Epithelial cell of prostate (primary cell): ENCODE data around the gene PBX4.

ENCODE experiments used
- DNase-seq: peaks from one replicate; pipeline ENCODE4 v3.0.0-alpha.2; 2011; ENCODE audit warnings: low read depth, low spot score
- H3K27ac ChIP-seq: fragments of 450-650 bp; 2 replicates; pipeline ENCODE4 v1.5.1; 2017; ENCODE audit warnings: mild to moderate bottlenecking

PBX4 gene

DNA sequence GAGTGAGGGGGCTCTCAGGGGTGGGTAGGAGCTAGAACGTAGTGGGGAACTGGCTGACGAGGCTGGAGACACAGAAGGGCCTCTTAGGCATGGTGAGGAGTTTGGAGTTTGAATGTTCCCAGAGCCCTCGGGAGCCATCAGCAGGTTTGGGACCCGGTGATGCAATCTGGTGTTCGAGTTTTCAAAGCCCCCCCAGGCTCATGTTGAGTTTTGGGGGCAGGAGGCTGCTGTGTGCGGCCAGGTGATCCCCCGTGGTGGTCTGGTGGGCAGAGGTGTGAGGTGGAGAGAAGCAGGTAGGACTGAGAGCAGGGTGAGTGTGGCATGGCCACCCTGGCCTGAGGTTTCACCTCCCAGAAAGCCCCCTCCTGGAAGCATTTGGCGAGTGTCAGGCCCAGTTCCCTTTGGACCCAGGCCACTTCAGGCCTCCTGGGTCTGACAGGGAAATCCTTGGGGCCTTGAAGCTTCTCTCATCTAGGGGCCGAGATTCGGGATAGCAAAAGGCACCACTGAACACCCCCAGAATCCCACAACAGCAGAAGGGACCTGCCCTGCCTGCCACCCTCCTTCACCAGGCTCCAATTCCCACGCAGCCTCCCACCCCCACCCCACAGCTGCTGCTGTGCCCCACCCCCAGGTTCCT is 88.6 kb downstream of the PBX4 start:
- DNase-seq: no peak

DNA sequence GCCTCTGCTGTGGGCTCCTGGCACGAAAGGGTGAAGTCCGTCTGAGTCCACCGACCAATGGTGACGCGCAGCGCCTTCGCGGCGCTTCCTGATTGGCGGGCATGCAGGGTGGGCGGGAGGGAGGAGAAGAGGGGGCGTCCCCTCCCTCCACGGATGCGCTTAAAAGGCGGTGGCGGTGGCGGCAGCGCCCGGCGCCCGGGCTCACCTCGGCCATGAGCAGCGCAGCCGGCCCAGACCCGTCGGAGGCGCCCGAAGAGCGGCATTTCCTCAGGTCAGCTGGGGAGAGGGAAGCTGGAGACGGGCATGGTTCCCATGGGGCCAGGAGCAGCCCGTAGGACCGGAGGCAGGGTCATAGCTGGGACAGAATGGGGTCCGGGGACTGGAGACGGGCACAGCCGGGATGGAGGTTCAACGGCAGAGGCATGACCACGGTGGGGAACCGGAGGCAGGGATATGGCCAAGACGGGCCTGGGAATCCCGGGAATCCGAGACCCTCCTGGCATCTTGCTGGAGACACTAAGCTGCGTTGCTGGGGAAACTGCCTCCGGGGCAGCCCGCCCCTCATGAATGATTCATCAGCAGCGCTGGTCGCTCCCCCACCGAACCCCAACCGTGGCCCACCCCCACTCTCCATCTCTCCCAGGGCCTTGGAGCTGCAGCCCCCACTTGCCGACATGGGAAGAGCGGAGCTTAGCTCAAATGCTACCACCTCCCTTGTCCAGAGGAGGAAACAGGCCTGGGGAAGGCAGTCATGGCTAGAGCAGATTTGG is 89.6 kb downstream of the PBX4 start, which contains the start of gene YJEFN3:
Gene YJEFN3 (plus strand): TSS at position 191 of the 770 bp plus-strand sequence. CDS start 22 bp downstream, at position 213.
- DNase-seq: no peak
- no peak within 1 kb of the TSS for H3K27ac ChIP-seq

More for the DNA sequence above, 88.6 kb downstream of the PBX4 start:
- H3K27ac ChIP-seq: no peak overlapping the region

DNA sequence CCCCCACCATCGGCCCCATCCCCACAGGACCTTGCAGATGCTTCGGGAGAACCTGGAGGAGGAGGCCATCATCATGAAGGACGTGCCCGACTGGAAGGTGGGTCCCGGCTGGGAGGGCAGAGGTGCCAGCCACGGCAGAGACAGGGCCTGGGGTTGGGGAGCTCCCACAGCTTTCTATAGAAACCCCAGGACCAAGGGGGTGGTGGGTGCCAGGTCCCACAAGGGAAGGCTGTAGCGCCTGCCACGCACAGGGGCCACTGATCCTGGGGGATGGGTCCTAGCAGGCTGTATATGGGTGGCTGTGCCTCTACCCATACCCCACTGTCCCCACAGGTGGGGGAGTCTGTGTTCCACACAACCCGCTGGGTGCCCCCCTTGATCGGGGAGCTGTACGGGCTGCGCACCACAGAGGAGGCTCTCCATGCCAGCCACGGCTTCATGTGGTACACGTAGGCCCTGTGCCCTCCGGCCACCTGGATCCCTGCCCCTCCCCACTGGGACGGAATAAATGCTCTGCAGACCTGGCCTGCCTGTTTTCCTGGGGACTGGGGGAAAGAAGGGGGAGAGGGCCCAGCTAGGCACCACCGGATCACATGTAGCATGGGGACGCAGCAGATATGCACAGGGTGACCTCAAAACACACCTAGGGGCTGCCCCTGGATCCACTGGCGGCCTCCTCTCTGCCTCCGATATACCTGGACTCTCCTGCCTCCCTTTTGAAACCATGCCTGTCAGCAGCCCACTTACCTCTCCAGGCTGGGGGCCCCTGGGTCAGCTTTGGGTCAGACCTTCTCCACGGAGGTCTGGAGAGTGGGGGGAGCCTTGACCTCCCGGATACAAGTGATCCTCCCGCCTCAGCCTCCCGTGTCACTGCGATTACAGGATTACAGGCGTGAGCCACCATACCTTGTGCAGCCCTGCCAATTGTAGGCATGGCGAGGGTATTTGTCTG is 90.5 kb downstream of the PBX4 start:
- DNase-seq: no peak
- no peak overlapping the region for H3K27ac ChIP-seq

DNA sequence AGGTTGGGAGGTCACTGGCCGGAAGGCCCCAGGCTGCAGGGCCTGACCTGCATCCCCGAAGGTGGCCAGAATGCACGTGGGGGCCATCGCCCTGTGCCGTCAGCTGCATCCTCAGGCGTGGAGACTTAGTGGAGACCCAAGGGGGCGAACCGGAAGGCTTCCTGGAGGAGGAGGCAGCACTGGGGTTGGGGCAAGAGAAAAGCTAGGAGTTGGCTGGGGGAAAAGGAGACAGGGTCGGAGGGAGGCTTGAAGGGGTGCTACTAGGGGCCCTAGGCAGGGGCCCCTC is 91.2 kb downstream of the PBX4 start:
- no peak for DNase-seq
- no peak overlapping the region for H3K27ac ChIP-seq

DNA sequence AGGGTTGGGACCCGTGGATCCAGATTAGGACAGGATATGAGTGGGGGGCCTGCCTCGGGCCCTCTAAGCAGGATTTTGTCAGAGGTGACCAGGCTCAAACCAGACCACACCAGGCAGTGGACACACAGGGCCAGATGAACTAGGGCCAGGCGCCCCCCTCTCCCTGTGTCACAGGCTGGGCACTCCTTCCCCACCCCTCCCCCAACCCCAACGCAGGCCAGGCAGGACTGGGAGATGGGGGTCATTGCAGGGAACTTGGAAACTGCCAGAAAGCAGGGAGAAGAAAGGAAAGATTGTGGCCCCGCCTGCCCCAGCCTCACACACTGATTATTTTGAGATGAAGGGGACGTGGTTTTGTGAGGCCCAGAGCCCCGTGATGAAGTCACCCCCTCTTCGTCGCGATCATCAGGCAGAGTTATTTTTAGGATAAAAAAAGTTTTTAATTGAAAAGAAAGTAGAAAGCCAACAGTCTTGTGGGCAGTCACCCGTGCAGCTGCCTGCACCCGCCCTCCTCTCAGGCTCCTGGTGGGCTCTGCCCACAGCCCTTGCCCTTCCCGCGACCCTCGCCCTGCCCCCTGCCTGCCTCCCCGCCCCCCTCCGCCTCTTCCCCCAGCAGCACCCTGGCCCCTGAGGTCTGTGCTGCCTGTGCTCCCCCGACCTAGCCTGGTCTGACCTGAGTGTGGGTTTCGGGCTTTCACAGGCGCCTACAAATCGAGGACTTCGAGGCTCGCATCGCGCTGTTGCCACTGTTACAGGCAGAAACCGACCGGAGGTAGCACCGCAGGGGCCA is 91.7 kb downstream of the PBX4 start:
- no peak overlapping the region for H3K27ac ChIP-seq
- no peak for DNase-seq

DNA sequence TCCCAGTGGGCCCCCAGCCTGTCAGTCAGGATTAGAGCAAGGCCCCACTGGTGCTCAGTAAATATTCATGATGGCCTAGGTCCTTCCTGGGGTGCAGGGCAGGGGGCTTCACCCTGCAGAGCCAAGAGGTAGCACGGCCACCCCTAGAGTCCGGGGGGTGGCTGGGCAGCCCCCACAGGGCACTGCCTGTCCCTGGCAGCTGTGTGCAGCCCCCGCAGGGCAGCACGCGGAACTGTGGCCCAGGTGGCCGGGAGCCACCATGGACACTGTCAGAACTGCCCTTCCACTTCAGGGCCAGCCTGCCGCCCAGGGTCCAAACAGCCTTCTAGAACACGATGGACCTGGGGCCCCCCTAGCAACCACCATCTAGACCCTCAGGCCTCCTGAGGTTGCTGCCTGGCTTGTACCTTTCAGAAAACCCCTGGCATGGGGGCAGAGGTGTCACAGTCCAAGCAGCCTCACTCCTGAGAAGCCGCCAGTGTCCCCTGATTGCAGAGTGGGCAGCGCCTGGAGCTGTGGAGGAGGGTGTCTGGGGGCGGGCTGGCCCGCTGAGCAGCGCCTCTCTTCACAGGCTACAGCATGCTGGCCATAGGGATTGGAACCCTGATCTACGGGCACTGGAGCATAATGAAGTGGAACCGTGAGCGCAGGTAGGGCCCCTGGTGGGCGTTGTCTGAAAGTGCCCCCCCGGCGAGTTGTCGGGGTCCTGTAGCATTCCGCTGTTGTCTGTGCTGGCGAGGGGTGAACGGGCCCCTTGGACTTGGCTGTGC is 92.7 kb downstream of the PBX4 start:
- H3K27ac ChIP-seq: no peak overlapping the region
- no peak for DNase-seq

DNA sequence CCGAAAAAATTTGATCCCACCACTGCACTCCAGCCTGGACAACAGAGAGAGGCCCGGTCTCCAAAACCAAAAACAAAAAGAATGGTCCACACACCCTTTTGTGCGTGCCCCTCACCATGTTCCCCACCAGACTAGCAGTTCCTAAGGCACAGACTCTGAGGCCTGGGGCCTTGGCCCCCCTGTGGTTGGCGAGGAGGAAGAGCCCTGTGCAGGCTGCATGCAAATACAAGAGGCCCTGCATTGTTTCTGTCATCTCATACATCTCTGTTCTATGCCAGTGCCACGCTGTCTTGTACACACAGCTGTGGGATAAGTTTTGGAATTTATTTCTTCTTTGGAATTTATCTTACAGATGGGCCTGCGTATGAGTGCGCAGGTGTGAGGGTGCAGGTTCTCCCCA is 94.4 kb downstream of the PBX4 start:
- no peak overlapping the region for H3K27ac ChIP-seq
- no peak for DNase-seq

DNA sequence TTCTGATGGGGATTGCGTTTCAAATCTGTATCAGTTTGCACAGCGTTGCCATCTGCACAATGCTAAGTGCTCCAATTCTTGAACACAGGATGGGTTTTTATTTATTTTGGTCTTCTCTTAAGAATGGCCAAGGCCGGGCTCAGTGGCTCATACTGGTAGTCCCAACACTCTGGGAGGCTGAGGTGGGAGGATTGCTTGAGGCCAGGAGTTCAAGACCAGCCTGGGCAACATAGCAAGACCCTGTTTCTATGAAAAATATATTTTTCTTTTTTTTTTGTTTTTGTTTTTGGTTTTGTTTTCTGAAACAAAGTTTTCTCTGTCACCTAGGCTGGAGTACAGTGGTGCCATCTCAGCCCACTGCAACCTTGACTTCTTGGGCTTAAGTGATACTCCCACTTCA is 95.3 kb downstream of the PBX4 start:
- H3K27ac ChIP-seq: no peak overlapping the region
- no peak for DNase-seq

DNA sequence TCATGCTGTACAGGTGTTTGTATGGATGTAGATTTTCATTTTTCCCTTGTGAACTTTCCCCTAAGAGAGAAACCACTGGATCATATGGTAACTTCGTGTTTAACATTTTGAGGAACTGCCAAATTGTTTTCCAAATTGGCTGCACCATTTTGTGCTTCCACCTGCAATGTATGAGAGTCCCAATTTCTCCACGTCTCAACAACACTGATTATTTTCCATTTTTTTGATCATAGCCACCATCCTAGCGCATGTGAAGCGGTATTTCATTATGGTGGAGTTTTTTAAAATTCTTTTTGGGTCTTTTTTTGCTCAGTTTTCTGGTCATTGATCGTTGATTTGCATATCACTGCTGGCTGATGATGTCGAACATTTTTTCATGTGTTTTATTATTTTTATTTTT is 97.5 kb downstream of the PBX4 start:
- H3K27ac ChIP-seq: no peak overlapping the region
- no peak for DNase-seq

DNA sequence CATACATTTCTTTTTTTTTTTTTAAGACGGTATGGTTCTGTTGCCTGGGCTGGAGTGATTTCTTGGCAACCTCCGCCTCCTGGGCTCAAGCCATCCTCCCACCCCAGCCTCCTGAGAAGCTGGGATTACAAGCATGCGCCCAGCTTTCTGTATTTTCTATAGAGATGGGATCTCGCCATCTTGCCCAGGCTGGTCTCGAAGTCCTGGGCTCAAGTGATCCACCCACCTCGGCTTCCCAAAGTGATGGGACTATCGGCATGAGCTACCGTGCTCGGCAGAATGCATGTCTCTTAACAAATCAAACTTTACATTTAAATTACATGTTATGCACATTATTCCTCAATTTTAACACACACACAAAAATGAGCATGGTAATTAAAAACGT is 101.3 kb downstream of the PBX4 start:
- H3K27ac ChIP-seq: no peak overlapping the region
- DNase-seq: no peak

DNA sequence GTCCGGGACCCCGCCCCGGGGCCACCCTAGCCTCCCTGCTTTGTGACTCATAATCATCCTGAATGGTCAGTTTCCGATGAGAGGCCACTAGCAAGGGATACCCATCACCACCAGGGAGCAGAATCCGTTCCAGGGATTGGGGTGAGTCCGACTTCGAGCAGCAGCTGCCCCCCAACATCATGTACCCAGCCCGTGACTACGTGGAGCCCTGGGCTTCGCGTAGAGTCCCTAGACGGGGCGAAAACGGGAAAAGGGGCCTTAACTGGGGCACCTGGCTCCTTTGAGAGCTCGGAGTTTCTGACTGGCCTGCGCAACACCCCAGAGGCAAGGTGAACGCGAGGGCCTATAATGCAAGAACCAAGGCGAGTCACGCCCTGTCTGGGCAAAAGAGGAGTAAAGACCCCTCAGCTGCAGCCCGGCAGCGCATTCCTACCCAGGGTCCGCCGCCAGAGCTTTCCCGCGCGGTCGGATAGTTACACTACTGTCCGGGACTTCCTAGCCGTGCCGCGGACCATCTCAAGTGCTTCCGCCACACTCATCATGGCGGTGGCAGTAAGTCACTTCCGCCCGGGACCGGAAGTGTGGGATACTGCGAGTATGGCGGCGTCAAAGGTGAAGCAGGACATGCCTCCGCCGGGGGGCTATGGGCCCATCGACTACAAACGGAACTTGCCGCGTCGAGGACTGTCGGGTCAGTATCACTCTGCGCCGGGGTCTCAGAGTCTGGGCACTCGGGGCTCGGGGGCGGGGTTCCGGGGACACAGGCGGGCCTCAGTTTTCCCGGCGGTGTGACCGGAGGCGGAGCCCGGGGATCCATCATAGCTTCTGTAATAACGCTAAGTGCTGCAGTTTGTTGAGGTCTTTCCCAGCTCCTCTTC is 102.6 kb downstream of the PBX4 start, which contains the start of gene NDUFA13:
Gene NDUFA13 (plus strand): TSS at position 584 of the 878 bp plus-strand sequence. CDS start 14 bp downstream, at position 598.
- peak within 1 kb of the TSS; percentile 65 for H3K27ac ChIP-seq
- DNase-seq: peak; percentile 50

DNA sequence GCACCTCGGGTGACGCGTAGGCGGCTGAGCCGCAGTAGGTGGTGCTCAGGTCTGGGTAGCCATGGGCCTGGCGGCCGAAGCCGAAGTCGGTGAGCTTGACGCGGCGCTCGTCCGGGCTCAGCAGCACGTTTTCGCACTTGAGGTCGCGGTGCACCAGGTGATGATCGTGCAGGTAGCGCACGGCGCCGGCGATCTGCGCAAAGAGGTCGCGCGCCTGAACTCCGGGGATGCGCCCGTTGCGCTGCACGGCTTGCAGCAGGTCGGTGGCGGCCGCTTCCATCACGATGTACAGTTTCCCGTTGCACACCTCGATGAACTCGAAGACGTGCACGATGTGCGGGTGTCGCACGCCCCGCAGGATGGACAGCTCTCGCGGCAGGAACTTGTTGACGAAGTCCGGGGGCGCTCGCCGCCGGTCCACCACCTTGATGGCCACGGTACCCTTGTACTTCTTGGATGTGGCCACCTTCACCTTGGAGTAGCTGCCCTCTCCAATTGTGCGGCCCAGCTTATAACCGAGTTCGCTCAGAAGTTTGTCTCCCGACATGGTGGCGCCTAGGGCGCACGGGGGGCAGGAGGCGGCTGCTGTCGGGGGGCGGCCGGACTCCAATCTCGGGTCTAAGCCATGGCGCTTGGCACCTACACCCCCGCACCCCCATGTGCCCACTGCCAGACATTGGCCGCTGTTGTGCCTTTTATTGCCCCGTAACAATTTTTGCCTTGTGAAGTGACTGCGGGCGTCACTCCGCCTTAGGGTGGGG is 103.4 kb downstream of the PBX4 start, which contains the start of gene TSSK6:
Gene TSSK6 (minus strand): TSS at position 668 of the 761 bp plus-strand sequence. CDS start 121 bp downstream, at position 547.
- no peak for DNase-seq
- H3K27ac ChIP-seq: peak within 1 kb of the TSS; percentile 65

DNA sequence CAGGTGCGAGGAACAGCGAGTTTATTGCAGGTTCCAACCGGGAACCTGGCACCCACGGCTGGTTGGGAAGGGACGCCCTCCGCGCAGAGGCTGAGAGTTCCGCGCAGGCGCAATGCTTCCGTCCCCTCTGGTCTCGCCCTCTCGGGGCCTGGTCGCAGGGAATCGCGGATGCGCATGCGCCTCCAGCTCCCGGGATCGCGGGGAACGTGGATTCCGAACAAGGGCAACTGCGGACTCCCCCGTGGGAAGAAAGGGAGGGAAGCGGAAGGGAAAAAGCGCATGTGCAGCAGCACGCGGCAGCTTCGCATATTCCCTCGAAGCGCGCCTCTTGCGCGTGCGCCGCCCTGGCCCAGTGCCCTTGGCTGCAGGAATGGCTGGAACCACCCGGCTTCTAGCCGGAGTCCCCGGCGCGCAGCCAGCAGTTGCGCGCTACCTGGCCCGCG is 104.3 kb downstream of the PBX4 start:
- no peak for DNase-seq
- no peak overlapping the region for H3K27ac ChIP-seq

DNA sequence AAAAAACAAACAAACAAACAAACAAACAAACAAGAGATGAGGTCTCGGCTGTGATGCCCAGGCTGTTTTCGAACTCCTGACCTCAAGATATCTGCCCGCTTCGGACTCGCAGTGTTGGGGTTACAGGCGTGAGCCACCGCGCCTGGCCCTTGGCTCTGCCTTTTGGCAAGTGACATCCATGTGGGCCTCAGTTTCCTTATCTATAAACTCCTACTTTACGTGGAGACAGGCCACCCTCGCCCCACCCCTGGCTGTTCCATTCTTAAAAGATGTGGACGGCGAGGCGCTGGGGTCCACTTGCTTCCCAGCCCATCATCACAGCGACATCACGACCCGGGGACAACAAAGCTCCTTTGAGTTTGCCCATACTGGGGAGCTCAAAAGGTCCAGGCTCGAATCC is 104.8 kb downstream of the PBX4 start:
- no peak for DNase-seq
- H3K27ac ChIP-seq: no peak overlapping the region
